Peyer's patch (tissue), 4 donors: ENCODE measurements around the gene PTGER2.

Experiments
- CTCF ChIP-seq, 6 experiments: fragments of 450-650 bp in 4 of 6; fragments of 200-600 bp in 2 of 6; sonication (generic) in 1 of 6; IDR thresholded peaks; one replicate each; pipeline ENCODE4 v1.5.1; 2017 to 2019; ENCODE audit warnings: antibody characterized with exemption in 6 of 6, mild to moderate bottlenecking in 3 of 6, moderate library complexity in 1 of 6
- POLR2A ChIP-seq, 2 donors: fragments of 450-650 bp; IDR thresholded peaks; one replicate each; pipeline ENCODE4 v1.5.1; 2017; ENCODE audit warnings: antibody characterized with exemption in 2 of 2, mild to moderate bottlenecking in 2 of 2, moderate library complexity in 2 of 2

GRCh38 chr14:52277552-52277951 is 36.6 kb upstream of the PTGER2 start:
- TF ChIP-seq CTCF (IDR thresholded peaks at IDR 0.05): no peak
- no peak for TF ChIP-seq POLR2A (IDR thresholded peaks at IDR 0.05)
